ENCODE data around the gene ZFP36.

DNA sequence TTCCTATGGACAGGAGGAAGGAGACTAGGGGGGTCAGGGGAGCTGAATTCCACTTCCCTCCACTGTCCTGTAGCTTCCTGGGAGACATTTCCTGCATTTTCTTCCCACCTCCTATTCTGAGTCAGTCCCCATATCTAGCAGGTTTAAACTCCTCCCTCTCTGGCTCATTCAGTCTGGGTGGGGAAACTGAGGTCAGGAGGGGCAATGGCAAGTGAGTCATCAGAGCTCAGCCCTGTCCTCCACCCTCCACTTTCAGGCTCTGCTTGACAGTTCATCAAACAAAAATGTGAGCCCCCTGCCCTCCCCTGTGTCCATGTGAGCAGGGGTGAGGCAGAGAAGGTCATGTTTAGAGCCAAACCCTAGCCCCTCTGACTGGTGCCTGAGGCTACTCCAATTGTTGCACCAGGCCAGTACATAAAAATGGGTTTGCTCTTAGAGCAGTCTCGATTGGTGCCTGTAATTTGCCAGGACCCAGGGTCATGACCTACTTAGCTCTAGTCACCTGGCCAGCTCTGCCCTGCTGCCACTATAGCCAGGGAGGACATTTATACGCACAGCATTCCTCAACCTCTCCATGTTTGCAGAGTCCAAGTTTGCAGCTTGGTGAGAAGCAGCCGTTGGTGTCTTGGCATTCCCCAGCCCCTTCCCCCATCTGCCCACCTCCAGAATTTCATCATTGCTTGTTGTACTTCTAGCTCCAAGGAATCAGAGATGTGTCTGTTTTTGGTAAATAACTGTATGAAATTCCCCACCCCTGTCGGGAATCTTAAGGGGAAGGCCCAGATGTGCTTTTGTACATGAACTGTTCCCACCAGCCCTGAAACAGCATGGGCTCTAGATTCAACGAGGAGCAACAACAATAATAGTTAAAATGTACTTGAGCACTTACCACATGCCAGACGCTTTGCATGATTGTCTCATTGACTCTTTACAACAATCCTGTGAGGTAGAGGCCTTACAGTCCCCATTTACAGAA, 43.7 kb upstream of the ZFP36 start:
- TF ChIP-seq, protein P1, sequence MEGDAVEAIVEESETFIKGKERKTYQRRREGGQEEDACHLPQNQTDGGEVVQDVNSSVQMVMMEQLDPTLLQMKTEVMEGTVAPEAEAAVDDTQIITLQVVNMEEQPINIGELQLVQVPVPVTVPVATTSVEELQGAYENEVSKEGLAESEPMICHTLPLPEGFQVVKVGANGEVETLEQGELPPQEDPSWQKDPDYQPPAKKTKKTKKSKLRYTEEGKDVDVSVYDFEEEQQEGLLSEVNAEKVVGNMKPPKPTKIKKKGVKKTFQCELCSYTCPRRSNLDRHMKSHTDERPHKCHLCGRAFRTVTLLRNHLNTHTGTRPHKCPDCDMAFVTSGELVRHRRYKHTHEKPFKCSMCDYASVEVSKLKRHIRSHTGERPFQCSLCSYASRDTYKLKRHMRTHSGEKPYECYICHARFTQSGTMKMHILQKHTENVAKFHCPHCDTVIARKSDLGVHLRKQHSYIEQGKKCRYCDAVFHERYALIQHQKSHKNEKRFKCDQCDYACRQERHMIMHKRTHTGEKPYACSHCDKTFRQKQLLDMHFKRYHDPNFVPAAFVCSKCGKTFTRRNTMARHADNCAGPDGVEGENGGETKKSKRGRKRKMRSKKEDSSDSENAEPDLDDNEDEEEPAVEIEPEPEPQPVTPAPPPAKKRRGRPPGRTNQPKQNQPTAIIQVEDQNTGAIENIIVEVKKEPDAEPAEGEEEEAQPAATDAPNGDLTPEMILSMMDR (IDR thresholded peaks at IDR 0.05; ENCODE audit: low read depth, low read length, poor library complexity, severe bottlenecking) = no peak
- no peak for TF ChIP-seq EZH2phosphoT487 (IDR thresholded peaks at IDR 0.05; ENCODE audit: borderline replicate concordance, low read length)
